ENCODE results near the gene UMOD. TPM values are rescaled to one million over a fixed set of nuclear protein-coding genes. Genes with fewer than 3 reads are reported as not detected.

Gene UMOD
- not detected for total RNA-seq (ENCODE audit: unreplicated experiment)
- long read RNA-seq = 0 reads

- no peak for DNase-seq
- Mint-ChIP-seq H3K27me3 (ENCODE audit: unreplicated experiment) (peaks cover 7% of the 10 kb centered on the region), H3K36me3 (ENCODE audit: unreplicated experiment) (peaks cover 4% of the 10 kb centered on the region), H3K4me3 (ENCODE audit: unreplicated experiment) (no peak within 1 kb of the TSS), H3K9me3 (ENCODE audit: unreplicated experiment) (peaks cover 2% of the 10 kb centered on the region), H3K27ac (ENCODE audit: unreplicated experiment) (no peak within 1 kb of the TSS), H3K4me1 (ENCODE audit: low read depth, unreplicated experiment) (no peaks in the 10 kb centered on the region)
- TF ChIP-seq, protein P1, sequence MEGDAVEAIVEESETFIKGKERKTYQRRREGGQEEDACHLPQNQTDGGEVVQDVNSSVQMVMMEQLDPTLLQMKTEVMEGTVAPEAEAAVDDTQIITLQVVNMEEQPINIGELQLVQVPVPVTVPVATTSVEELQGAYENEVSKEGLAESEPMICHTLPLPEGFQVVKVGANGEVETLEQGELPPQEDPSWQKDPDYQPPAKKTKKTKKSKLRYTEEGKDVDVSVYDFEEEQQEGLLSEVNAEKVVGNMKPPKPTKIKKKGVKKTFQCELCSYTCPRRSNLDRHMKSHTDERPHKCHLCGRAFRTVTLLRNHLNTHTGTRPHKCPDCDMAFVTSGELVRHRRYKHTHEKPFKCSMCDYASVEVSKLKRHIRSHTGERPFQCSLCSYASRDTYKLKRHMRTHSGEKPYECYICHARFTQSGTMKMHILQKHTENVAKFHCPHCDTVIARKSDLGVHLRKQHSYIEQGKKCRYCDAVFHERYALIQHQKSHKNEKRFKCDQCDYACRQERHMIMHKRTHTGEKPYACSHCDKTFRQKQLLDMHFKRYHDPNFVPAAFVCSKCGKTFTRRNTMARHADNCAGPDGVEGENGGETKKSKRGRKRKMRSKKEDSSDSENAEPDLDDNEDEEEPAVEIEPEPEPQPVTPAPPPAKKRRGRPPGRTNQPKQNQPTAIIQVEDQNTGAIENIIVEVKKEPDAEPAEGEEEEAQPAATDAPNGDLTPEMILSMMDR (IDR thresholded peaks at IDR 0.05; ENCODE audit: partially characterized antibody, unreplicated experiment) = no peak
Measured at GRCh38 chr16:20352615-20353014, at the start of gene UMOD. UMOD (minus strand) TSS chr16:20352715; CDS start chr16:20350737, 1,978 bp downstream.

GRCh38 chr16:20401475-20402016 is 49.0 kb upstream of the UMOD start:
- Mint-ChIP-seq H3K9me3 (ENCODE audit: unreplicated experiment) (peaks cover 1% of the 10 kb centered on the region), H3K36me3 (ENCODE audit: unreplicated experiment) (no peaks in the 10 kb centered on the region), H3K4me3 (ENCODE audit: unreplicated experiment) (no peak overlapping the region), H3K27ac (ENCODE audit: unreplicated experiment) (no peak overlapping the region), H3K27me3 (ENCODE audit: unreplicated experiment) (no peaks in the 10 kb centered on the region), H3K4me1 (ENCODE audit: low read depth, unreplicated experiment) (no peaks in the 10 kb centered on the region)
- TF ChIP-seq, protein P1 (IDR thresholded peaks at IDR 0.05; ENCODE audit: partially characterized antibody, unreplicated experiment) = no peak
- no peak for DNase-seq

DNA sequence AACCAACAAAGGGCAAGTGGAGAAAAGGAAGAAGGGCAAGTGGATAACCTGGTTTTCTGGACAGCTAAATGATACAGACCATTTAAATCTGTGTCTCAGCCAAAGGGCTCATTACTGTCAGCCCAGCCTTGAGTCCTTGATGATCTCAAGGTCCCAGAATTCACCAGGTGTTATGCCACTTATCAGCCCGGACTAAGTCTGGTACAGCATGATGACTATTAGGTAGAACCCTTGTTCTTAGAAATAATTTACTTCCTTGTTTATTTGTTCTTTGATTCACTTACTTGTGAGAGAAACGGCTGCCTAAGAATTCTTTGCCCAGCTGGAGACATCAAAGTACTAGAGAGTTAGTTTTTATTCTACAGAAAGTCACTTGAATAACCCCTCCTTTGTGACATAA is 48.6 kb upstream of the UMOD start:
- Mint-ChIP-seq H3K9me3 (ENCODE audit: unreplicated experiment) (peaks cover 1% of the 10 kb centered on the region), H3K4me1 (ENCODE audit: low read depth, unreplicated experiment) (no peaks in the 10 kb centered on the region), H3K27me3 (ENCODE audit: unreplicated experiment) (no peaks in the 10 kb centered on the region), H3K27ac (ENCODE audit: unreplicated experiment) (no peak overlapping the region), H3K4me3 (ENCODE audit: unreplicated experiment) (no peak overlapping the region), H3K36me3 (ENCODE audit: unreplicated experiment) (no peaks in the 10 kb centered on the region)
- no peak for DNase-seq
- TF ChIP-seq, protein P1 (IDR thresholded peaks at IDR 0.05; ENCODE audit: partially characterized antibody, unreplicated experiment) = no peak

GRCh38 chr16:20399185-20399584 is 46.7 kb upstream of the UMOD start:
- peaks cover 1% of the 10 kb centered on the region for H3K9me3 Mint-ChIP-seq (ENCODE audit: unreplicated experiment)
- H3K4me1 Mint-ChIP-seq (ENCODE audit: low read depth, unreplicated experiment) = no peaks in the 10 kb centered on the region
- DNase-seq = no peak
- H3K27me3 Mint-ChIP-seq (ENCODE audit: unreplicated experiment) = no peaks in the 10 kb centered on the region
- no peaks in the 10 kb centered on the region for H3K36me3 Mint-ChIP-seq (ENCODE audit: unreplicated experiment)
- TF ChIP-seq, protein P1 (IDR thresholded peaks at IDR 0.05; ENCODE audit: partially characterized antibody, unreplicated experiment) = no peak
- H3K4me3 Mint-ChIP-seq (ENCODE audit: unreplicated experiment) = no peak overlapping the region
- H3K27ac Mint-ChIP-seq (ENCODE audit: unreplicated experiment) = no peak overlapping the region

- H3K4me1 Mint-ChIP-seq (ENCODE audit: low read depth, unreplicated experiment) = no peaks in the 10 kb centered on the region
- H3K27ac Mint-ChIP-seq (ENCODE audit: unreplicated experiment) = no peak overlapping the region
- H3K36me3 Mint-ChIP-seq (ENCODE audit: unreplicated experiment) = no peaks in the 10 kb centered on the region
- peaks cover 1% of the 10 kb centered on the region for H3K9me3 Mint-ChIP-seq (ENCODE audit: unreplicated experiment)
- no peaks in the 10 kb centered on the region for H3K27me3 Mint-ChIP-seq (ENCODE audit: unreplicated experiment)
- TF ChIP-seq, protein P1 (IDR thresholded peaks at IDR 0.05; ENCODE audit: partially characterized antibody, unreplicated experiment) = no peak
- H3K4me3 Mint-ChIP-seq (ENCODE audit: unreplicated experiment) = no peak overlapping the region
- no peak for DNase-seq
Measured at GRCh38 chr16:20398603-20399002, 46.1 kb upstream of the UMOD start.
